ENCODE measurements around the gene NXF1. TPM values are rescaled to one million over a fixed set of nuclear protein-coding genes. Genes with fewer than 3 reads are reported as not detected.
"Not testable (repeated sequence)": the region's sequence is repeated elsewhere in the genome, so short reads cannot be mapped to it uniquely, and the experiment has no call there.

Gene NXF1
- total and polyA plus RNA-seq, 5 donors: 40.3 to 56.4 (median 46.7) TPM

DNA sequence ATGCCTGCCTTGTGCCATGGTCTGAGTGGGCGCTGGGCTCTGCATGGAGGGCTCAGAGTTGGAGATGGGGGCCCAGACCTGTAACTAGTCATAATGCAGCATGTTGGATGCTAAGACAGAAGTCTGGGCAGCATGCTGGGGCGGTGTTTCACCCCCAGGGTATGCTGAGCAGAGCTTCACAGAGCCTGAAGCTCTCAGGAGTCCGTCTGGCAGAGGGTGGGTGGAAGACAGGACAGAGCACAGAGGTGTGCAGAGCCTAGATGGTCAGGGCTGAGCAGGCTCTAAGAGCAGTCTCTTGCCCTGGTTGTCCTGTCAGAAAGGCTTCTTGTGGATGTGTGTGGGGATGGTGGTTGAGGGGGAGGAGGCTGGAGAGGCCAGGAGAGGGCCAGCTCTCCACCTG, 26.8 kb downstream of the NXF1 start:
- no peak overlapping the region for H3K27ac ChIP-seq (ENCODE audit: low read length)
- ATAC-seq (peak in 1 of 2 donors; percentile 7), DNase-seq (peak in 1 of 3 donors; percentile 9)
- H3K4me1 ChIP-seq (ENCODE audit: control insufficient read depth, insufficient read depth, low read length): no peaks in the 10 kb centered on the region
- intact Hi-C loops (cut with DNase I): no loop called here
- H3K27me3 ChIP-seq (ENCODE audit: control insufficient read depth, insufficient read depth): no peaks in the 10 kb centered on the region
- 96% methylated on average over 3 of the region's 3 CpGs for WGBS
- H3K9me3 ChIP-seq (ENCODE audit: control insufficient read depth, low read length): no peaks in the 10 kb centered on the region
- no peak overlapping the region for H3K4me3 ChIP-seq (ENCODE audit: low read length)

DNA sequence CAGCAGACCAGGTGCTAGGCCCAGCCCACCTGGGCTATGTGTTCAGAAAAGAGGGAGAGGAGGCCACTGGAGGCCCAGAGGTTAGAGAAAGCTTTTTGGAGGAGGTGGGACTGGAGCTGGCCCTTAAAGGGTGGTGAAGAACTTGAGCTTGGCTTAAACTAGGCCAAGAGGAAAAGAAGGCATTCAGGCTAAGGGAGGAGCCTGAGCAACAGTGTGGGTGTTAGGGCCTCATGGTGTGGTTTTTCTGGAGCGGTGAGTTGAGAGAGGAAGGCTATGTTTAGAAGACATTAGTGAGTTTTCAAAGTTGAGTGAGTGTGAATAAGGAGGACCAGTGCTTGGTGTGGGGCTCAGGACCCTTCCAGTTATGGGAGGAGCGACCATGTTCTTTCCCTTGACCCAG, 27.9 kb downstream of the NXF1 start:
- no peak overlapping the region for H3K4me3 ChIP-seq (ENCODE audit: low read length)
- no peak overlapping the region for H3K27ac ChIP-seq (ENCODE audit: low read length)
- H3K27me3 ChIP-seq (ENCODE audit: control insufficient read depth, insufficient read depth): no peaks in the 10 kb centered on the region
- intact Hi-C loops (cut with DNase I): no loop called here
- no peaks in the 10 kb centered on the region for H3K9me3 ChIP-seq (ENCODE audit: control insufficient read depth, low read length)
- ATAC-seq: no peak
- H3K4me1 ChIP-seq (ENCODE audit: control insufficient read depth, insufficient read depth, low read length): no peaks in the 10 kb centered on the region
- 83% methylated on average over 2 of the region's 2 CpGs for WGBS
- DNase-seq: no peak

DNA sequence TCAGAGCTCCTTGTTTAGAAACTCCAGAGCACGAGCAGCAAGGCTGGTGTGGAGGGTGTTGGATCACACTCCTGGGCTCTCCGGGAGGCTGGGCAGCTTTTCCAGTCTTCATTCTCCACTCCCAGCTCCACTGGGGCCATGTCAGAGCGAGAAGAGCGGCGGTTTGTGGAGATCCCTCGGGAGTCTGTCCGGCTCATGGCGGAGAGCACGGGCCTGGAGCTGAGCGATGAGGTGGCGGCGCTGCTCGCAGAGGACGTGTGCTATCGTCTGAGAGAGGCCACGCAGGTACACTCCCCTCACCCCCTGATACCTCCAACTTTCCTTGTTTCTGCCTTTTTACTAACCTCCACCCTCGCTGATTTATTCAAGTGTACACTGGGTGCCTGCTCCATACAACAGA, 29.6 kb downstream of the NXF1 start:
- peak in 1 of 3 donors; percentile 33 for DNase-seq
- intact Hi-C loops (cut with DNase I): no loop called here
- WGBS: 88% methylated on average over 17 of the region's 17 CpGs

DNA sequence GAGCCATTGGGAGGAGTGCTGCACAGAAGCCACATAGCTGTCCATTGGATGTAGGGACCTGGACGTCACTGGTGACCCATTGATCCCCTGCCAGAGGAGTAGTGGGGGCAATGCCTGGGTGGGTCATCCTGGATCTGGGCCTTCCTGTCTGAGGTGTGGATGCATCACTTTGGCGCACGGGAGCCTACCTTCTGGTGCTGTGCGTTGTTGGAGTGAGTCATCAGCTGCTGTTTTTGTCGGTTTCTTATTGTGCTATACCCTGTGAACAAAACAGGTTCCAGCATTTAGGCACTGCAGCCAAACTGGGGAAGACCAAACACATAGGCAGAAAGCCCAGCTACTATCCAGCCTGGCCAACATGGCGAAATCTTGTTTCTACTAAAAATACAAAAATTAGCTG, 30.8 kb downstream of the NXF1 start:
- no peaks in the 10 kb centered on the region for H3K27me3 ChIP-seq (ENCODE audit: control insufficient read depth, insufficient read depth)
- DNase-seq (peak in 1 of 3 donors; percentile 44), ATAC-seq (no peak)
- WGBS: 87% methylated on average over 6 of the region's 6 CpGs
- intact Hi-C loops (cut with DNase I): no loop called here
- H3K9me3 ChIP-seq (ENCODE audit: control insufficient read depth, low read length): no peaks in the 10 kb centered on the region
- no peak overlapping the region for H3K27ac ChIP-seq (ENCODE audit: low read length)
- H3K4me3 ChIP-seq (ENCODE audit: low read length): no peak overlapping the region
- H3K4me1 ChIP-seq (ENCODE audit: control insufficient read depth, insufficient read depth, low read length): no peaks in the 10 kb centered on the region

More for the DNA sequence above, 29.6 kb downstream of the NXF1 start:
- Histone ChIP-seq H3K4me3 (ENCODE audit: low read length) (no peak overlapping the region), H3K27ac (ENCODE audit: low read length) (no peak overlapping the region), H3K9me3 (ENCODE audit: control insufficient read depth, low read length) (no peaks in the 10 kb centered on the region), H3K4me1 (ENCODE audit: control insufficient read depth, insufficient read depth, low read length) (no peaks in the 10 kb centered on the region), H3K27me3 (ENCODE audit: control insufficient read depth, insufficient read depth) (no peaks in the 10 kb centered on the region)
- no peak for ATAC-seq

DNA sequence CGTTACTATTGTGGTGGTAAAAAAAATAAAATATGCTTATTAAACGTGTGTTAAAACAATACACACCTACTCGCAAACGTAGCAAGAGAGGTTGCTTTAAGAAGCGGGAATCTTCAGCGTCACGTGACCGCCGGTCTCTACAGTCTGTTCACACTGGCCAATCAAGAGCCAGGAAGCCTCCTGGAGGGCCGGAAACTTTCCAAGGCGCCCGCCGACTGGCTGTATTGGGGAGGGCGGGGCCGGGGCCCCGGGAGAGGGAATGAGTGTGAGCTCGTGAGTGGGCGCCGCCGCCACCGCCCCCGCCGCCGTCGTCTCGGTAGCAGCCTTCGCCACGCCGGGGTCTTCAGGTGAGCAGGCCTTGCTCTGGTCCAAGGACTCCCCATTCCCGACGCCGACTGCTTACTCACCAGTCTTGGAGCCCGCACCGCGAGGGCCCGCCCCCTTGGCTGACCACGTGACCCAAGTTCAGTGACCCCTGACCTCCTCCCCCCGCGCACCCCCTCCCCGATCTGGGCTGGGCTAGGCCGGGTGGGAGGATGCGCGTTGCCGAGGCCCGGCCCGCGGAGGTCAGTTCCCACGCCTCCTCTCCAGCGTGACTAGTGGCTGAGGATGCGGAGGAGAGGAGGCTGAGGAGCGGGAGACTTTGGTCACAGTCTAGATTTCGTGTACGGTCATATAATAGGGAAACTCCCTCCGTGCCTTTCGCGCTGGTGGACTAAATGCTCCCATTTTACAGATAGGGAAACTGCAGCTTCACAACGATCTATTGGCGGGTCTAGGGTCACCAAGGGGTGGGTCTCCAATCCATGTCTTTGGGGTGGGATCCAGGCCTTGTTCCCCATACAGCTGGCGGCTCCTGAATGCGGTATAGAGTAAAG, 33.9 kb downstream of the NXF1 start, which contains the start of gene TAF6L:
Gene TAF6L, plus strand, starts transcription at position 253 of the 878 bp plus-strand sequence. CDS start 4,388 bp downstream, outside the sequence.
- DNase-seq (peak; percentile 99 to 100 (median 99)), ATAC-seq (peak; percentile 98 to 99)
- Histone ChIP-seq H3K4me1 (ENCODE audit: control insufficient read depth, insufficient read depth, low read length) (no peaks in the 10 kb centered on the region), H3K4me3 (ENCODE audit: low read length) (peak within 1 kb of the TSS; percentile 64), H3K9me3 (ENCODE audit: control insufficient read depth, low read length) (no peaks in the 10 kb centered on the region), H3K27me3 (ENCODE audit: control insufficient read depth, insufficient read depth) (no peaks in the 10 kb centered on the region), H3K27ac (ENCODE audit: low read length) (peak within 1 kb of the TSS; percentile 96)
- intact Hi-C loops (cut with DNase I): no loop called here
- WGBS: 2% methylated on average over 60 of the region's 60 CpGs

DNA sequence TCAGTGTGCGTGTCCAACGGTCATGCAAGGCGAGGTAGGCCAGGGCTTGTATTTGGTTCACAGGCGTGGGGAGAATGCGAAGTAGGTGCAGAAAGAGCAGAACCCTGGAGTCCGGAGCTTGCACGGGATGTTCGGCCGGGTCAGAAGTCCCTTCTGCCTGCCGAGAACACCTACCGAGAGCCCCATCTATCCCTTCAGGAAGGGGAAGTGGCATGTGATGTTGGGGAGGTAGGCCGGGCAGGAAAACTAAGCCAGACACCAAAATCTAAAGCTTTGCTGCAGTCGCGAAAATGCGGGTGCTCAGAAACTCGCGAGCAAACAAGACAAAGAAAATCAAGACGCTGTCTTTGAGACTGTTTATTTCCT, 34.5 kb downstream of the NXF1 start:
- Histone ChIP-seq H3K27me3 (ENCODE audit: control insufficient read depth, insufficient read depth) (no peaks in the 10 kb centered on the region), H3K4me1 (ENCODE audit: control insufficient read depth, insufficient read depth, low read length) (no peaks in the 10 kb centered on the region), H3K4me3 (ENCODE audit: low read length) (peak overlapping the region; percentile 64), H3K9me3 (ENCODE audit: control insufficient read depth, low read length) (no peaks in the 10 kb centered on the region), H3K27ac (ENCODE audit: low read length) (peak overlapping the region; percentile 82)
- ATAC-seq (peak; percentile 12 to 26), DNase-seq (peak in 1 of 3 donors; percentile 64)
- intact Hi-C loops (cut with DNase I): no loop called here
- under 1% methylated on average over 18 of the region's 18 CpGs for WGBS

DNA sequence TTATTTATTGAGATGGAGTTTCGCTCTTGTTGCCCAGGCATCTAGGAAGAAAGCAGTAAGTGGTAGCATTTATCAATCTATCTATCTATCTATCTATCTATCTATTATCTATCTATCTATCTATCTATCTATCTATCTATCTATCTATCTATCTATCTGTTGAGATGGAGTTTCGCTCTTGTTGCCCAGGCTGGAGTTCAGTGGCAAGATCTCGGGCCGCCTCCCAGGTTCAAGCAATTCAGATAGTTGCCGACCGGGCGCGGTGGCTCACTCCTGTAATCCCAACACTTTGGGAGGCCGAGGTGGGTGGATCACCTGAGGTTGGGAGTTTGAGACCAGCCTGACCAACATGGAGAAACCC, 44.4 kb downstream of the NXF1 start:
- DNase-seq; ATAC-seq; H3K4me3 ChIP-seq (ENCODE audit: low read length); H3K9me3 ChIP-seq (ENCODE audit: control insufficient read depth, low read length); intact Hi-C loops (cut with DNase I); H3K4me1 ChIP-seq (ENCODE audit: control insufficient read depth, insufficient read depth, low read length); H3K27ac ChIP-seq (ENCODE audit: low read length); H3K27me3 ChIP-seq (ENCODE audit: control insufficient read depth, insufficient read depth): not testable (repeated sequence)
- 44% methylated on average over 9 of the region's 9 CpGs for WGBS

DNA sequence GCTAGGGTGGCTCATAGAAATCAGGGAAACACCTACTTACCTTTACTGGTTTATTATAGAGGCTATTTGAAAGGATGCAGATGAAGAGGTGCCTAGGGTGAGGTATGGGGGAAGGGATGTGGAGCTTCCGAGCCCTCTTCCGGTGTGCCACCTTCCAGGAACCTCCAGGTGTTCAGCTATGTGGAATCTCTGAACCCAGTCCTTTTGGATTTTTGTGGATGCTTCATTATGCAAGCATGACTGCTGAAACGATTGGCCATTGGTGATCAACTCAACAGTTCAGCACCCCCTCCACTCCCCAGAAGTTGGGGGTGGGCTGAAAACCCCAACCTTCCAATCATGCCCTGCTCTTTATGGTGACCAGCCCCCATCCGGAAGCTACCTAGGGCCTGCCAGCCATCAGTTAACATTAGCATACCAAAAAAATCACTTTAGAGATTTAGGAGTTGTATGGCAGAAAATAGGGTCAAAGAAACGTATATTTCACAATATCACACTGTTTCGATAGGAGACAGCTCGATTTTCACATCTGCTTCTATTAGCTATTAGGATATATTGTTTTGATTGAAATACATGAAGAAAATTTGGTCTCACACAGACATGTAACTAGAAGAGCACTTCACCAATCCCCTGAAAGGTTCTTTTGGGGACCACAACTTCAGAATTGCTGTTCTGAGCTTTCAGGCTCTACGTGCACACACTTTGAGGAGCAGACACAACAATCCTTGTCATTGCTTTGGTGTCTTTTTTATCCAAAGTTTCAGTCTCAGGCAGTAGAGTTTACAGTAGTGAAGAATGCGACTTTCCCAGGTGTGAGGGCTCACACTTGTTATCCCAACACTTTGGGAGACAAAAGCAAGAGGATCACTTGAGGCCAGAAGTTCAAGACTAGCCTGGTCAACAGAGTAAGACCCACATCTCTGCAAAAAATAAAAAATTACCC, 47.1 kb downstream of the NXF1 start:
- DNase-seq (no peak), ATAC-seq (no peak)
- Histone ChIP-seq H3K27me3 (ENCODE audit: control insufficient read depth, insufficient read depth) (no peaks in the 10 kb centered on the region), H3K27ac (ENCODE audit: low read length) (no peak overlapping the region), H3K4me1 (ENCODE audit: control insufficient read depth, insufficient read depth, low read length) (peaks cover 7% of the 10 kb centered on the region), H3K9me3 (ENCODE audit: control insufficient read depth, low read length) (no peaks in the 10 kb centered on the region), H3K4me3 (ENCODE audit: low read length) (no peak overlapping the region)
- WGBS: 56% methylated on average over 9 of the region's 9 CpGs
- intact Hi-C loops (cut with DNase I): no loop called here

DNA sequence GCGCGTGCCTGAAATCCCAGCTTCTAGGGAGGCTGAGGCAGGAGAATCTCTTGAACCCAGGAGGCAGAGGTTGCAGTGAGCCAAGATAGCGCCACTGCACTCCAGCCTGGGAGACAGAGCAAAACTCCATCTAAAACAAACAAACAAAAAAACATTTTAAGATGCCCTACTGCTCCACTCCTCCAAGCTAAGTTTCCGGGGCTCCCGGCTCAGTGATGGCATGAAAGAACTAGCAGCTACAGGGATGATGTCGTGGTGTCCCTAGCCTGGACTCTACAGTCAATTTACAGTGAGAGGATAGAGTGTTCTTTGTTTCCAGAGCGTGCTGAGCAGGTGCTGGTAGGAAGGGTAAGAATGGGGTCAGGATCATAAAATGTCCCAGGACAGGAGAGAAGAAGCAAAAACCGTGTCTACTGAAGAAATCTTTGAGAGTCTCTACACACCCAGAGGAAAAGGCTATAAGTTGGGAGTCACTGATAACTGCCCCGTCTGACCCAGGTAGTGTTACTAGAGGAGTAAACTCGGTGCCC, 50.1 kb downstream of the NXF1 start:
- H3K4me3 ChIP-seq (ENCODE audit: low read length): no peak overlapping the region
- WGBS: 81% methylated on average over 10 of the region's 10 CpGs
- no peaks in the 10 kb centered on the region for H3K27me3 ChIP-seq (ENCODE audit: control insufficient read depth, insufficient read depth)
- H3K4me1 ChIP-seq (ENCODE audit: control insufficient read depth, insufficient read depth, low read length): peaks cover 5% of the 10 kb centered on the region
- no peak overlapping the region for H3K27ac ChIP-seq (ENCODE audit: low read length)
- intact Hi-C loops (cut with DNase I): no loop called here
- no peaks in the 10 kb centered on the region for H3K9me3 ChIP-seq (ENCODE audit: control insufficient read depth, low read length)
- DNase-seq (peak in 1 of 3 donors; percentile 49), ATAC-seq (no peak)

DNA sequence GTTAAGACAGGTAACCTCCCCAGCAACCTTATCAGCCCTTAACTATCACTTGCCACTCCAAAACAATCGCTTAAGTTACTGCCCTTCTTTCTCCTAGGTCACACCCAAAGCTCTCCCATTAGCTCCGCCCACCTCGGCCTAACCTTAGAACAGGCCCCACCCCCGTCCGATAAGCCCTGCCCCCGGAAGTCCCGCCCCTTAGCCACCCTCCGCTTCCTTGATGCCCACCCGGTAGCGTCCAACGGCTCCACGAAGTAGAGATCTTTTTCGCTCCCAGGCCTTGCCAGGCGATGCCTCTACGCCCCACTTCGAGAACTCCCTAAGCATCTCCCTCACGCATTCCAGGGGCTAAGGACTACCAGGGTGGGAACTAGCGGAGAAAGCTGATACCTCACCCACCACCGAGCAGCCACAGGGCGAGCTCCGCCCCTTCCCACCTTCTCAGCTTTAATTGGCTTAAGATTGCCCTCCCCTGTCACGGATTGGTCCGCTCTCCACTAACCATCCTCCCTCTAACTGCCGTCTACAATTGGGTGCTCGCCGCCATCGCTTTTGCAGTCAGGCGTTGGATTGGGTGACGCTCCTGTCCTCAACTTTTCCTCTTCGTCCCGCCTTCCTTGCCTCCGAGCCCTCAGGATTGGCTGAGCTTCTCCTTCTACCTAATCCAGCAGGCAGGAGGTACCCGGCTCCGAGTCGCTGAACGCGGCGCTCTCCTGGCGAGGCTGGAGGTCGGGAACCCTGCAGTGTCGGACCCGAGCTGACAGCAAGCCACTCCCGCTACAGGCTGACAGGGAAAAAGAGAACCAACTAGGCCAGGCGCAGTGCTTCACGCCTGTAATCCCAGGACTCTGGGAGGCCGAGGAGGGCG, 51.3 kb downstream of the NXF1 start, which contains the start of gene ZBTB3:
Gene ZBTB3, minus strand, starts transcription at position 425 of the 868 bp plus-strand sequence. CDS start 496 bp downstream, outside the sequence.
- Histone ChIP-seq H3K27ac (ENCODE audit: low read length) (peak within 1 kb of the TSS; percentile 98), H3K9me3 (ENCODE audit: control insufficient read depth, low read length) (no peaks in the 10 kb centered on the region), H3K27me3 (ENCODE audit: control insufficient read depth, insufficient read depth) (no peaks in the 10 kb centered on the region), H3K4me1 (ENCODE audit: control insufficient read depth, insufficient read depth, low read length) (peaks cover 5% of the 10 kb centered on the region), H3K4me3 (ENCODE audit: low read length) (peak within 1 kb of the TSS; percentile 74)
- WGBS: under 1% methylated on average over 47 of the region's 47 CpGs
- intact Hi-C loops (cut with DNase I): no loop called here
- DNase-seq (peak; percentile 97 to 98 (median 97)), ATAC-seq (peak; percentile 98)

Data from right cardiac atrium (tissue), 5 donors.